SK-N-SH (cell line): ENCODE data around the gene RSU1. TPM values are rescaled to one million over a fixed set of nuclear protein-coding genes. Genes with fewer than 3 reads are reported as not detected.
A peak's percentile ranks its signal among the peaks of the same experiment; 100 is the strongest.

Experiments used
- CTCF ChIA-PET: fragments of 300-600, 350-600 bp; formaldehyde crosslinking; extraction: SDS; loops from one replicate; lab custom pipeline; 2021; lab: Yijun Ruan, JAX
- POLR2A ChIA-PET: fragments of 350-600 bp; sonication (Branson Sonifier 250); formaldehyde crosslinking; extraction: SDS; loops from one replicate; lab custom pipeline; 2020; ENCODE audit warnings: antibody characterized with exemption, inconsistent platforms; lab: Yijun Ruan, JAX
- DNase-seq: peaks from one replicate; pipeline ENCODE4 v3.0.0; 2012
- H2AFZ ChIP-seq: fragments of 200-600 bp; sonication (generic); 2 replicates; pipeline ENCODE4 v1.8.1; 2016; ENCODE audit warnings: antibody characterized with exemption, mild to moderate bottlenecking, low read depth
- H3F3A ChIP-seq: fragments of 200-600 bp; sonication (generic); replicated peaks from 2 replicates; pipeline ENCODE3; 2016; ENCODE audit warnings: antibody characterized with exemption, mild to moderate bottlenecking; ENCODE audit not compliant: insufficient read depth
- H3K27ac ChIP-seq, 2 experiments: fragments of 200-500 bp in 1 of 2; fragments of 200-600 bp in 1 of 2; sonication (Bioruptor generic) in 1 of 2; sonication (generic), shearing (Covaris generic) in 1 of 2; 2 replicates each; pipeline versions ENCODE4 v1.5.1 to v1.6.1; 2014 to 2016; ENCODE audit warnings: low read depth in 2 of 2, inconsistent platforms in 1 of 2, low read length in 1 of 2, mild to moderate bottlenecking in 1 of 2, mixed read lengths in 1 of 2
- H3K27me3 ChIP-seq: fragments of 200-600 bp; sonication (generic), shearing (Covaris generic); 2 replicates; pipeline ENCODE4 v1.6.1; 2016; ENCODE audit warnings: mixed run types; ENCODE audit not compliant: insufficient read depth
- H3K36me3 ChIP-seq, 2 experiments: fragments of 200-500 bp in 1 of 2; fragments of 200-600 bp in 1 of 2; sonication (Bioruptor generic) in 1 of 2; sonication (generic) in 1 of 2; replicated peaks in 1 of 2; 2 replicates each; pipeline versions ENCODE3 to v1.5.1; 2014 to 2016; ENCODE audit warnings: low read length in 1 of 2, mild to moderate bottlenecking in 1 of 2; ENCODE audit not compliant: insufficient read depth in 2 of 2, control insufficient read depth in 1 of 2
- H3K4me1 ChIP-seq, 2 experiments: fragments of 200-500 bp in 1 of 2; fragments of 200-600 bp in 1 of 2; sonication (Bioruptor generic) in 1 of 2; sonication (generic), shearing (Covaris generic) in 1 of 2; 2 replicates each; pipeline versions ENCODE4 v1.5.1 to v1.6.1; 2014 to 2016; ENCODE audit warnings: low read depth in 1 of 2, low read length in 1 of 2, mixed run types in 1 of 2; ENCODE audit not compliant: insufficient read depth in 2 of 2, control insufficient read depth in 1 of 2
- H3K4me2 ChIP-seq: fragments of 200-600 bp; sonication (generic), shearing (Covaris generic); 2 replicates; pipeline ENCODE4 v1.6.1; 2017; ENCODE audit warnings: mixed run types
- H3K4me3 ChIP-seq, 2 experiments: fragments of 200-500 bp in 1 of 2; fragments of 200-600 bp in 1 of 2; sonication (Bioruptor generic) in 1 of 2; sonication (generic), shearing (Covaris generic) in 1 of 2; 2 replicates each; pipeline versions ENCODE4 v1.5.1 to v1.8.1; 2014 to 2016; ENCODE audit warnings: low read depth in 2 of 2, inconsistent platforms in 1 of 2, low read length in 1 of 2, mild to moderate bottlenecking in 1 of 2, mixed read lengths in 1 of 2, moderate library complexity in 1 of 2
- H3K79me2 ChIP-seq: fragments of 200-600 bp; sonication (generic); 2 replicates; pipeline ENCODE4 v1.8.1; 2017; ENCODE audit warnings: mild to moderate bottlenecking; ENCODE audit not compliant: insufficient read depth
- H3K9ac ChIP-seq: fragments of 200-600 bp; sonication (generic); 2 replicates; pipeline ENCODE4 v1.6.1; 2017; ENCODE audit warnings: mixed run types
- H3K9me2 ChIP-seq: fragments of 200-600 bp; sonication (generic); 2 replicates; pipeline ENCODE4 v1.6.1; 2017; ENCODE audit warnings: mixed run types
- H3K9me3 ChIP-seq: fragments of 200-600 bp; sonication (generic); 2 replicates; pipeline ENCODE4 v1.6.1; 2017; ENCODE audit warnings: mixed run types, mild to moderate bottlenecking, moderate library complexity
- H4K20me1 ChIP-seq: fragments of 200-600 bp; sonication (generic); 2 replicates; pipeline ENCODE4 v1.6.1; 2017; ENCODE audit warnings: mild to moderate bottlenecking, mixed run types; ENCODE audit not compliant: insufficient read depth
- CHD2 ChIP-seq: fragments of 150-350 bp; IDR thresholded peaks from 2 replicates; pipeline ENCODE4 v1.6.1; 2018; ENCODE audit warnings: low read length; ENCODE audit not compliant: partially characterized antibody
- CTCF ChIP-seq: fragments of 200-600 bp; sonication (generic); IDR thresholded peaks from 2 replicates; pipeline ENCODE4 v1.6.1; 2017; ENCODE audit warnings: antibody characterized with exemption, mild to moderate bottlenecking, moderate library complexity
- ELF1 ChIP-seq: IDR thresholded peaks from 2 replicates; pipeline ENCODE4 v1.4.0; 2012
- FOSL2 ChIP-seq: IDR thresholded peaks from 2 replicates; pipeline ENCODE4 v1.4.0; 2012; ENCODE audit warnings: low read depth, mild to moderate bottlenecking, moderate library complexity, borderline replicate concordance
- FOXM1 ChIP-seq: IDR thresholded peaks from 2 replicates; pipeline ENCODE4 v1.4.0; 2012; ENCODE audit warnings: low read depth, mild to moderate bottlenecking
- GABPA ChIP-seq: IDR thresholded peaks from 2 replicates; pipeline ENCODE4 v1.4.0; 2012; ENCODE audit warnings: low read depth, mild to moderate bottlenecking
- GATA2 ChIP-seq: sonication (generic); formaldehyde crosslinking; IDR thresholded peaks from 2 replicates; pipeline ENCODE4 v1.5.0; 2020; ENCODE audit warnings: mild to moderate bottlenecking, missing genetic modification reagents
- MAX ChIP-seq: IDR thresholded peaks from 2 replicates; pipeline ENCODE4 v1.4.0; 2012; ENCODE audit warnings: low read depth
- MEF2A ChIP-seq: IDR thresholded peaks from 2 replicates; pipeline ENCODE4 v1.4.0; 2012; ENCODE audit warnings: low read depth, borderline replicate concordance
- MXI1 ChIP-seq: IDR thresholded peaks from 2 replicates; pipeline ENCODE4 v1.6.1; 2012; ENCODE audit warnings: mild to moderate bottlenecking, low read depth, low read length, improper control_type of control experiment
- NFIC ChIP-seq: IDR thresholded peaks from 2 replicates; pipeline ENCODE4 v1.4.0; 2012; ENCODE audit warnings: borderline replicate concordance
- NRF1 ChIP-seq: IDR thresholded peaks from 2 replicates; pipeline ENCODE4 v1.6.1; 2012; ENCODE audit warnings: low read depth, mild to moderate bottlenecking, low read length
- PBX3 ChIP-seq: IDR thresholded peaks from 2 replicates; pipeline ENCODE4; 2012
- RCOR1 ChIP-seq: fragments of 150-350 bp; IDR thresholded peaks from 2 replicates; pipeline ENCODE4 v1.6.1; 2017; ENCODE audit warnings: antibody characterized with exemption, low read length
- REST ChIP-seq: IDR thresholded peaks from 2 replicates; pipeline ENCODE4 v1.6.1; 2012; ENCODE audit warnings: mild to moderate bottlenecking, low read depth, low read length, moderate library complexity
- RFX5 ChIP-seq: IDR thresholded peaks from 2 replicates; pipeline ENCODE4 v1.6.1; 2012; ENCODE audit warnings: mild to moderate bottlenecking, improper control_type of control experiment, low read length
- RXRA ChIP-seq: IDR thresholded peaks from 2 replicates; pipeline ENCODE4 v1.4.0; 2012; ENCODE audit warnings: low read depth, mild to moderate bottlenecking, borderline replicate concordance
- SIN3A ChIP-seq: IDR thresholded peaks from 2 replicates; pipeline ENCODE4 v1.6.1; 2012; ENCODE audit warnings: low read depth, mild to moderate bottlenecking, low read length, moderate library complexity, borderline replicate concordance
- YY1 ChIP-seq: IDR thresholded peaks from 2 replicates; pipeline ENCODE4 v1.4.0; 2012; ENCODE audit warnings: low read depth, mild to moderate bottlenecking
- ZBTB33 ChIP-seq: IDR thresholded peaks from 2 replicates; pipeline ENCODE4 v1.4.0; 2012; ENCODE audit warnings: low read depth, borderline replicate concordance
- WGBS: methylation state at CpG from one replicate; pipeline ENCODE4 v1.1.6; 2017; ENCODE audit warnings: low lambda C conversion rate; 5-methylcytosine and 5-hydroxymethylcytosine counted together
- polyA plus RNA-seq, 3 experiments: library from polyadenylated mRNA; depleted of rRNA; stranded (reverse); fragments of >200 nt; gene quantifications; 2 replicates each; pipeline ENCODE4 v1.2.3, GENCODE V29; 2012
- TF ChIP-seq, protein P1 (sequence below): fragments of 150-350 bp; IDR thresholded peaks from 2 replicates; pipeline ENCODE4 v1.6.1; 2017; ENCODE audit warnings: antibody characterized with exemption, low read length, low read depth, borderline replicate concordance
- TF ChIP-seq, protein P2 (sequence below): fragments of 150-350 bp; IDR thresholded peaks from 2 replicates; pipeline ENCODE4 v1.6.1; 2016; ENCODE audit warnings: mild to moderate bottlenecking, low read depth, low read length

Gene RSU1
- polyA plus RNA-seq, 1 of the 3 experiments (the other 2 are of a cell fraction) = 59.8 TPM

GRCh38 chr10:16848562-16849154 is 31.4 kb upstream of the RSU1 start:
- no peak overlapping the region for H2AFZ ChIP-seq
- H3K79me2 ChIP-seq = no peaks in the 10 kb centered on the region
- H3K27me3 ChIP-seq = no peaks in the 10 kb centered on the region
- no peaks in the 10 kb centered on the region for H4K20me1 ChIP-seq
- peaks cover 0 to 25% of the 10 kb centered on the region in 2 experiments for H3K4me1 ChIP-seq
- H3K9me2 ChIP-seq = no peaks in the 10 kb centered on the region
- peak overlapping the region; percentile 30; the same call in 1 of the 2 replicates for H3K4me2 ChIP-seq
- ChIA-PET CTCF (interaction anchor here (0.8 to 1.4 kb wide), 3 partner anchors 9 to 410 kb away, joined by 3 to 6 read pairs (median 4); no protein-coding TSS in a partner anchor), POLR2A (no interaction called here)
- H3K9me3 ChIP-seq = no peaks in the 10 kb centered on the region
- H3K4me3 ChIP-seq = no peak overlapping the region
- H3K36me3 ChIP-seq = no peaks in the 10 kb centered on the region
- 25% methylated on average over 10 of the region's 10 CpGs for WGBS
- H3F3A ChIP-seq = peaks cover 26% of the 10 kb centered on the region
- H3K27ac ChIP-seq = peak overlapping the region; percentile 62 to 87; a peak in 3 of 4 replicates
- DNase-seq = no peak
- peak overlapping the region; percentile 32; the same call in 1 of the 2 replicates for H3K9ac ChIP-seq
- TF ChIP-seq NFIC = peak; percentile 71; the same call in 1 of the 2 replicates
- TF ChIP-seq FOSL2 = peak; percentile 84; the same call in 1 of the 2 replicates
- TF ChIP-seq MEF2A = peak; percentile 87
- TF ChIP-seq PBX3 = peak; percentile 97
- TF ChIP-seq, protein P1, sequence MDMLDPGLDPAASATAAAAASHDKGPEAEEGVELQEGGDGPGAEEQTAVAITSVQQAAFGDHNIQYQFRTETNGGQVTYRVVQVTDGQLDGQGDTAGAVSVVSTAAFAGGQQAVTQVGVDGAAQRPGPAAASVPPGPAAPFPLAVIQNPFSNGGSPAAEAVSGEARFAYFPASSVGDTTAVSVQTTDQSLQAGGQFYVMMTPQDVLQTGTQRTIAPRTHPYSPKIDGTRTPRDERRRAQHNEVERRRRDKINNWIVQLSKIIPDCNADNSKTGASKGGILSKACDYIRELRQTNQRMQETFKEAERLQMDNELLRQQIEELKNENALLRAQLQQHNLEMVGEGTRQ = no peak
- TF ChIP-seq GABPA = no peak
- TF ChIP-seq GATA2 (CRISPR knock-in tag) = no peak
- TF ChIP-seq REST = 0 out of 2 replicates have a peak, but pooled peaks have one; percentile 26
- peak; percentile 41; the same call in 1 of the 2 replicates for TF ChIP-seq FOXM1
- no peak for TF ChIP-seq ELF1
- TF ChIP-seq SIN3A = 0 out of 2 replicates have a peak, but pooled peaks have one; percentile 55
- TF ChIP-seq RXRA = peak; percentile 45; the same call in 1 of the 2 replicates
- TF ChIP-seq RFX5 = no peak
- TF ChIP-seq MXI1 = no peak
- TF ChIP-seq, protein P2, sequence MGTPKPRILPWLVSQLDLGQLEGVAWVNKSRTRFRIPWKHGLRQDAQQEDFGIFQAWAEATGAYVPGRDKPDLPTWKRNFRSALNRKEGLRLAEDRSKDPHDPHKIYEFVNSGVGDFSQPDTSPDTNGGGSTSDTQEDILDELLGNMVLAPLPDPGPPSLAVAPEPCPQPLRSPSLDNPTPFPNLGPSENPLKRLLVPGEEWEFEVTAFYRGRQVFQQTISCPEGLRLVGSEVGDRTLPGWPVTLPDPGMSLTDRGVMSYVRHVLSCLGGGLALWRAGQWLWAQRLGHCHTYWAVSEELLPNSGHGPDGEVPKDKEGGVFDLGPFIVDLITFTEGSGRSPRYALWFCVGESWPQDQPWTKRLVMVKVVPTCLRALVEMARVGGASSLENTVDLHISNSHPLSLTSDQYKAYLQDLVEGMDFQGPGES = no peak
- no peak for TF ChIP-seq CTCF
- TF ChIP-seq RCOR1 = no peak
- TF ChIP-seq MAX = no peak
- no peak for TF ChIP-seq YY1
- no peak for TF ChIP-seq ZBTB33
- no peak for TF ChIP-seq NRF1
- TF ChIP-seq CHD2 = no peak
